PC-3 (cell line): ENCODE measurements around the gene THADA. TPM values are rescaled to one million over a fixed set of nuclear protein-coding genes. Genes with fewer than 3 reads are reported as not detected.

ENCODE experiments used
- ATAC-seq: fragments of 200-7000 bp; cut with Tn5 transposase; 2 replicates; pipeline ENCODE4 v1.9.1; 2020; ENCODE audit warnings: mild to moderate bottlenecking, moderate library complexity
- BruUV-seq: library from RNA; stranded (reverse); fragments of 400-500 nt; replicated peaks from 2 replicates; lab custom pipeline; 2021; lab: Mats Ljungman, UMichigan
- CTCF ChIA-PET: fragments of 300-600 bp; sonication (Branson Sonifier 250); formaldehyde crosslinking; loops from one replicate; lab custom pipeline; 2022; ENCODE audit warnings: antibody characterized with exemption; lab: Charles Lee
- POLR2A ChIA-PET: fragments of 300-600 bp; sonication (Branson Sonifier 250); formaldehyde crosslinking; loops from one replicate; lab custom pipeline; 2022; ENCODE audit warnings: antibody characterized with exemption; ENCODE audit not compliant: unreplicated experiment; lab: Charles Lee
- DNase-seq: peaks from one replicate; pipeline ENCODE4 v3.0.0-alpha.2; 2015
- H2AFZ ChIP-seq: fragments of 300-600 bp; sonication (generic); 2 replicates; pipeline ENCODE4 v1.6.0; 2016; ENCODE audit warnings: antibody characterized with exemption, low read length
- H3F3A ChIP-seq: fragments of 300-600 bp; sonication (generic); one replicate; pipeline ENCODE4 v1.6.0; 2017; ENCODE audit warnings: antibody characterized with exemption, low read length, control low read depth, mild to moderate bottlenecking; ENCODE audit not compliant: unreplicated experiment
- H3K27ac ChIP-seq: fragments of 300-600 bp; sonication (generic); 2 replicates; pipeline ENCODE4 v1.5.1; 2016; ENCODE audit warnings: mild to moderate bottlenecking, low read length
- H3K27me3 ChIP-seq: fragments of 300-600 bp; sonication (generic); 2 replicates; pipeline ENCODE4 v1.6.1; 2016; ENCODE audit warnings: low read length, mixed read lengths
- H3K36me3 ChIP-seq: fragments of 300-600 bp; sonication (generic); 2 replicates; pipeline ENCODE4 v1.6.1; 2016; ENCODE audit warnings: low read depth, mixed run types, low read length, mixed read lengths
- H3K4me1 ChIP-seq: fragments of 300-600 bp; sonication (generic); 2 replicates; pipeline ENCODE4 v1.5.1; 2016; ENCODE audit warnings: low read length; ENCODE audit not compliant: insufficient read depth
- H3K4me2 ChIP-seq: fragments of 300-600 bp; sonication (generic); 2 replicates; pipeline ENCODE4 v1.6.0; 2016; ENCODE audit warnings: low read length
- H3K4me3 ChIP-seq: fragments of 300-600 bp; sonication (generic); 2 replicates; pipeline ENCODE4 v1.5.1; 2016; ENCODE audit warnings: mild to moderate bottlenecking, low read length, mixed read lengths
- H3K79me2 ChIP-seq: fragments of 300-600 bp; sonication (generic); 2 replicates; pipeline ENCODE4 v1.6.1; 2017; ENCODE audit warnings: low read length, mixed read lengths
- H3K9ac ChIP-seq: fragments of 300-600 bp; sonication (generic); 2 replicates; pipeline ENCODE4 v1.6.0; 2016; ENCODE audit warnings: mild to moderate bottlenecking, low read length
- H3K9me2 ChIP-seq: fragments of 300-600 bp; sonication (generic); replicated peaks from 2 replicates; pipeline ENCODE4 v1.6.1; 2016; ENCODE audit warnings: mixed run types, low read length, mixed read lengths
- H3K9me3 ChIP-seq: fragments of 300-600 bp; sonication (generic); 2 replicates; pipeline ENCODE4 v1.6.1; 2016; ENCODE audit warnings: low read length, mixed read lengths
- H4K20me1 ChIP-seq: fragments of 300-600 bp; sonication (generic); 2 replicates; pipeline ENCODE4 v1.6.1; 2016; ENCODE audit warnings: low read length, mixed read lengths
- CTCF ChIP-seq: fragments of 300-600 bp; sonication (generic); conservative IDR thresholded peaks from 2 replicates; pipeline ENCODE4 v1.5.1; 2017; ENCODE audit warnings: antibody characterized with exemption, low read depth, mild to moderate bottlenecking, low read length
- EZH2 ChIP-seq: fragments of 300-600 bp; sonication (generic); IDR thresholded peaks from one replicate; pipeline ENCODE4 v1.6.1; 2017; ENCODE audit warnings: antibody characterized with exemption, mild to moderate bottlenecking, low read length; ENCODE audit not compliant: unreplicated experiment
- EZH2phosphoT487 ChIP-seq: fragments of 300-600 bp; sonication (generic); IDR thresholded peaks from 2 replicates; pipeline ENCODE4 v1.6.1; 2018; ENCODE audit warnings: mild to moderate bottlenecking, antibody characterized with exemption, low read length, borderline replicate concordance
- intact Hi-C: fragments of 100-400 bp; cut with micrococcal nuclease; formaldehyde crosslinking; loops from 2 replicates; pipeline ENCODE4 v1.9.0; 2023
- total RNA-seq: library from RNA; depleted of rRNA; stranded (reverse); fragments of >200 nt; gene quantifications from 2 replicates; pipeline ENCODE4 v1.2.3, GENCODE V29; 2014

Gene THADA
- total RNA-seq, 1 experiment from 2014 or later = 33.6 TPM

GRCh38 chr2:43238813-43239212, 357.0 kb downstream of the THADA start:
- Histone ChIP-seq H3K4me1 (no peaks in the 10 kb centered on the region), H2AFZ (no peak overlapping the region), H3K36me3 (no peaks in the 10 kb centered on the region), H3F3A (no peaks in the 10 kb centered on the region), H3K79me2 (no peaks in the 10 kb centered on the region), H3K4me3 (no peak overlapping the region), H3K27me3 (no peaks in the 10 kb centered on the region), H3K9ac (no peak overlapping the region), H3K4me2 (no peak overlapping the region), H3K9me2 (no peaks in the 10 kb centered on the region), H3K9me3 (no peaks in the 10 kb centered on the region), H3K27ac (no peak overlapping the region), H4K20me1 (no peaks in the 10 kb centered on the region)
- ChIA-PET POLR2A (no interaction called here), CTCF (no interaction called here)
- intact Hi-C loops = no loop called here
- TF ChIP-seq EZH2phosphoT487 = no peak
- no peak for TF ChIP-seq EZH2
- TF ChIP-seq CTCF = no peak
- no TSS peak for BruUV-seq
- DNase-seq (no peak), ATAC-seq (no peak)

- Histone ChIP-seq H3K9me3 (no peaks in the 10 kb centered on the region), H3K9me2 (no peaks in the 10 kb centered on the region), H3K4me2 (no peak overlapping the region), H3K9ac (no peak overlapping the region), H2AFZ (no peak overlapping the region), H3K27me3 (no peaks in the 10 kb centered on the region), H3K4me3 (no peak overlapping the region), H3K79me2 (no peaks in the 10 kb centered on the region), H3F3A (no peaks in the 10 kb centered on the region), H4K20me1 (no peaks in the 10 kb centered on the region), H3K36me3 (no peaks in the 10 kb centered on the region), H3K4me1 (no peaks in the 10 kb centered on the region), H3K27ac (no peak overlapping the region)
- CTCF ChIA-PET = no interaction called here
- no peak for TF ChIP-seq CTCF
- no peak for TF ChIP-seq EZH2
- TF ChIP-seq EZH2phosphoT487 = no peak
- POLR2A ChIA-PET = no interaction called here
- ATAC-seq = no peak
- DNase-seq = no peak
- no TSS peak for BruUV-seq
- intact Hi-C loops = no loop called here
Measured at GRCh38 chr2:43238176-43238575, 357.7 kb downstream of the THADA start.

- no TSS peak for BruUV-seq
Measured at GRCh38 chr2:43233218-43234212, 362.3 kb downstream of the THADA start.

More at GRCh38 chr2:43233218-43234212, 362.3 kb downstream of the THADA start:
- ChIA-PET POLR2A (no interaction called here), CTCF (interaction anchor here (0.7 kb wide), 1 partner anchor 45 kb away, joined by 3 read pairs; no protein-coding TSS in a partner anchor)
- no peak overlapping the region for H3K27ac ChIP-seq
- H3K36me3 ChIP-seq = peaks cover 4% of the 10 kb centered on the region; the same call in 1 of the 2 replicates
- H3F3A ChIP-seq = no peaks in the 10 kb centered on the region
- H3K9me2 ChIP-seq = no peaks in the 10 kb centered on the region
- H3K79me2 ChIP-seq = no peaks in the 10 kb centered on the region
- intact Hi-C loops = no loop called here
- H3K9ac ChIP-seq = no peak overlapping the region
- DNase-seq = no peak
- no peak overlapping the region for H3K4me2 ChIP-seq
- no peaks in the 10 kb centered on the region for H3K27me3 ChIP-seq
- ATAC-seq = no peak
- no peaks in the 10 kb centered on the region for H3K9me3 ChIP-seq
- H3K4me1 ChIP-seq = peaks cover 9% of the 10 kb centered on the region
- H2AFZ ChIP-seq = no peak overlapping the region
- no peak overlapping the region for H3K4me3 ChIP-seq
- TF ChIP-seq EZH2phosphoT487 = no peak
- TF ChIP-seq EZH2 = no peak
- TF ChIP-seq CTCF = no peak
- H4K20me1 ChIP-seq = no peaks in the 10 kb centered on the region
